Measurements from ENCODE around the gene PADI4. TPM values are rescaled to one million over a fixed set of nuclear protein-coding genes. Genes with fewer than 3 reads are reported as not detected.

PADI4 gene
- total RNA-seq, 1 experiment from 2014 or later: not detected

DNA sequence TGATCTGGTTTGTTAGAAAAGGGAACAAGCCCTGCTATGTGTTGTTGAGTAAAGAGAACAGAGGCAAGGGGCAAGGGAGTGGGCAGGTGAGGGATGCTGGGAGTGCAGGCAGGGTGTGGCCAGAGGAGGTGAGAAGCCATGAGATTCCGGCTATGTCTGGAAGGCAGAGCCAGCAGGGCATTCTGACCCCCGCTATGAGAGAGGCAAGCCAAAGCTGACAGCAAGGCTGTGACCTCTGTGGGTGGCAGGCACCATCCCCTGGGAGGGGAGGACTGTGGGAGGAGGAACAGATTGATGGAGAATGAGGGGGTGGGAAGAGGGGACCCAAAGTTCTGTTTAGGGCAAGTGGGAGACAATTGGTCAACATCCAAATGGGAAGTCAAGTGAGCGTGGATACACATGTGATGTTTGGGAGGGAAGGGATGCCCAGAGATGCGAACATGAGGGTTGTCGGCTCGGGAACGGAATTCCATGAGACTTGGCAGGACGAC is 44.5 kb downstream of the PADI4 start:
- no peak overlapping the region for H3K4me3 ChIP-seq (ENCODE audit: low read depth in 2 of 2, low read length in 2 of 2)
- ChIA-PET CTCF (no interaction called here), POLR2A (no interaction called here)
- H3K27ac ChIP-seq (ENCODE audit: low read length): no peak overlapping the region
- no peaks in the 10 kb centered on the region for H3K27me3 ChIP-seq (ENCODE audit: control insufficient read depth, insufficient read depth, low read length)
- no TSS peak for BruUV-seq (replicated peaks)
- TF ChIP-seq POLR2AphosphoS5 (IDR thresholded peaks at IDR 0.05; ENCODE audit: low read depth, low read length): no peak
- TF ChIP-seq, protein P1, sequence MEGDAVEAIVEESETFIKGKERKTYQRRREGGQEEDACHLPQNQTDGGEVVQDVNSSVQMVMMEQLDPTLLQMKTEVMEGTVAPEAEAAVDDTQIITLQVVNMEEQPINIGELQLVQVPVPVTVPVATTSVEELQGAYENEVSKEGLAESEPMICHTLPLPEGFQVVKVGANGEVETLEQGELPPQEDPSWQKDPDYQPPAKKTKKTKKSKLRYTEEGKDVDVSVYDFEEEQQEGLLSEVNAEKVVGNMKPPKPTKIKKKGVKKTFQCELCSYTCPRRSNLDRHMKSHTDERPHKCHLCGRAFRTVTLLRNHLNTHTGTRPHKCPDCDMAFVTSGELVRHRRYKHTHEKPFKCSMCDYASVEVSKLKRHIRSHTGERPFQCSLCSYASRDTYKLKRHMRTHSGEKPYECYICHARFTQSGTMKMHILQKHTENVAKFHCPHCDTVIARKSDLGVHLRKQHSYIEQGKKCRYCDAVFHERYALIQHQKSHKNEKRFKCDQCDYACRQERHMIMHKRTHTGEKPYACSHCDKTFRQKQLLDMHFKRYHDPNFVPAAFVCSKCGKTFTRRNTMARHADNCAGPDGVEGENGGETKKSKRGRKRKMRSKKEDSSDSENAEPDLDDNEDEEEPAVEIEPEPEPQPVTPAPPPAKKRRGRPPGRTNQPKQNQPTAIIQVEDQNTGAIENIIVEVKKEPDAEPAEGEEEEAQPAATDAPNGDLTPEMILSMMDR (IDR thresholded peaks at IDR 0.05): no peak
- no peak for TF ChIP-seq SIN3A (IDR thresholded peaks at IDR 0.05; ENCODE audit: borderline replicate concordance, insufficient read depth, low read depth, low read length)
- TF ChIP-seq TCF7L2 (IDR thresholded peaks at IDR 0.05; ENCODE audit: low read depth, low read length): no peak
- TF ChIP-seq, protein P2, sequence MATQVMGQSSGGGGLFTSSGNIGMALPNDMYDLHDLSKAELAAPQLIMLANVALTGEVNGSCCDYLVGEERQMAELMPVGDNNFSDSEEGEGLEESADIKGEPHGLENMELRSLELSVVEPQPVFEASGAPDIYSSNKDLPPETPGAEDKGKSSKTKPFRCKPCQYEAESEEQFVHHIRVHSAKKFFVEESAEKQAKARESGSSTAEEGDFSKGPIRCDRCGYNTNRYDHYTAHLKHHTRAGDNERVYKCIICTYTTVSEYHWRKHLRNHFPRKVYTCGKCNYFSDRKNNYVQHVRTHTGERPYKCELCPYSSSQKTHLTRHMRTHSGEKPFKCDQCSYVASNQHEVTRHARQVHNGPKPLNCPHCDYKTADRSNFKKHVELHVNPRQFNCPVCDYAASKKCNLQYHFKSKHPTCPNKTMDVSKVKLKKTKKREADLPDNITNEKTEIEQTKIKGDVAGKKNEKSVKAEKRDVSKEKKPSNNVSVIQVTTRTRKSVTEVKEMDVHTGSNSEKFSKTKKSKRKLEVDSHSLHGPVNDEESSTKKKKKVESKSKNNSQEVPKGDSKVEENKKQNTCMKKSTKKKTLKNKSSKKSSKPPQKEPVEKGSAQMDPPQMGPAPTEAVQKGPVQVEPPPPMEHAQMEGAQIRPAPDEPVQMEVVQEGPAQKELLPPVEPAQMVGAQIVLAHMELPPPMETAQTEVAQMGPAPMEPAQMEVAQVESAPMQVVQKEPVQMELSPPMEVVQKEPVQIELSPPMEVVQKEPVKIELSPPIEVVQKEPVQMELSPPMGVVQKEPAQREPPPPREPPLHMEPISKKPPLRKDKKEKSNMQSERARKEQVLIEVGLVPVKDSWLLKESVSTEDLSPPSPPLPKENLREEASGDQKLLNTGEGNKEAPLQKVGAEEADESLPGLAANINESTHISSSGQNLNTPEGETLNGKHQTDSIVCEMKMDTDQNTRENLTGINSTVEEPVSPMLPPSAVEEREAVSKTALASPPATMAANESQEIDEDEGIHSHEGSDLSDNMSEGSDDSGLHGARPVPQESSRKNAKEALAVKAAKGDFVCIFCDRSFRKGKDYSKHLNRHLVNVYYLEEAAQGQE (IDR thresholded peaks at IDR 0.05; ENCODE audit: insufficient read depth in 1 of 2, low read depth in 2 of 2, low read length in 1 of 2): no peak
- no peak for DNase-seq (ENCODE audit: low read depth, low spot score)
- ATAC-seq: no peak
- intact Hi-C loops (cut with micrococcal nuclease; ENCODE audit: unreplicated experiment) (no loop called here), in situ Hi-C loops (cut with HindIII; ENCODE audit: low pct_unique_long_range_greater_than_20kb, low sequenced_read_pairs) (no loop called here)
- H3K4me1 ChIP-seq (ENCODE audit: control insufficient read depth, insufficient read depth, low read length): peaks cover 8% of the 10 kb centered on the region
- H3K36me3 ChIP-seq (ENCODE audit: control insufficient read depth, insufficient read depth, low read length): no peaks in the 10 kb centered on the region; the same call in 1 of the 2 replicates
- H3K9me3 ChIP-seq (ENCODE audit: control insufficient read depth, insufficient read depth, low read depth, low read length): no peaks in the 10 kb centered on the region

DNA sequence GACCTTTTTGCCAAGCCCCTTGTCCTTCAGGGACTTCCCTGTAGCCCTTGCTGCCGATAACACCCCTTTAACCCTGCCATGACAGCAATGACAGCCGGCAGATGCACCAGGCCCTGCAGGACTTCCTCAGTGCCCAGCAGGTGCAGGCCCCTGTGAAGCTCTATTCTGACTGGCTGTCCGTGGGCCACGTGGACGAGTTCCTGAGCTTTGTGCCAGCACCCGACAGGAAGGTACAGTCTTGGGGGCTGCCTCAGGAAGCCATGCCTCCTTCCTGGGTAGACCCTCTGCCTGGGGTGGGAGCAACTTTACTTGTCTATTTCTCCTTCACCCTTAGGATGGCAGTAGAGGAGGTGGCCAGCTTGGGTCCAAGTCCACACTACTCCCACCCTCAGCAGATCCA is 47.9 kb downstream of the PADI4 start:
- ChIA-PET POLR2A (no interaction called here), CTCF (no interaction called here)
- Histone ChIP-seq H3K4me1 (ENCODE audit: control insufficient read depth, insufficient read depth, low read length) (no peaks in the 10 kb centered on the region), H3K27me3 (ENCODE audit: control insufficient read depth, insufficient read depth, low read length) (no peaks in the 10 kb centered on the region), H3K9me3 (ENCODE audit: control insufficient read depth, insufficient read depth, low read depth, low read length) (no peaks in the 10 kb centered on the region), H3K36me3 (ENCODE audit: control insufficient read depth, insufficient read depth, low read length) (no peaks in the 10 kb centered on the region), H3K4me3 (ENCODE audit: low read depth in 2 of 2, low read length in 2 of 2) (no peak overlapping the region), H3K27ac (ENCODE audit: low read length) (no peak overlapping the region)
- no peak for TF ChIP-seq SIN3A (IDR thresholded peaks at IDR 0.05; ENCODE audit: borderline replicate concordance, insufficient read depth, low read depth, low read length)
- intact Hi-C loops (cut with micrococcal nuclease; ENCODE audit: unreplicated experiment) (no loop called here), in situ Hi-C loops (cut with HindIII; ENCODE audit: low pct_unique_long_range_greater_than_20kb, low sequenced_read_pairs) (no loop called here)
- no peak; the same call in 1 of the 2 replicates for ATAC-seq
- BruUV-seq (replicated peaks): no TSS peak
- DNase-seq (ENCODE audit: low read depth, low spot score): no peak

DNA sequence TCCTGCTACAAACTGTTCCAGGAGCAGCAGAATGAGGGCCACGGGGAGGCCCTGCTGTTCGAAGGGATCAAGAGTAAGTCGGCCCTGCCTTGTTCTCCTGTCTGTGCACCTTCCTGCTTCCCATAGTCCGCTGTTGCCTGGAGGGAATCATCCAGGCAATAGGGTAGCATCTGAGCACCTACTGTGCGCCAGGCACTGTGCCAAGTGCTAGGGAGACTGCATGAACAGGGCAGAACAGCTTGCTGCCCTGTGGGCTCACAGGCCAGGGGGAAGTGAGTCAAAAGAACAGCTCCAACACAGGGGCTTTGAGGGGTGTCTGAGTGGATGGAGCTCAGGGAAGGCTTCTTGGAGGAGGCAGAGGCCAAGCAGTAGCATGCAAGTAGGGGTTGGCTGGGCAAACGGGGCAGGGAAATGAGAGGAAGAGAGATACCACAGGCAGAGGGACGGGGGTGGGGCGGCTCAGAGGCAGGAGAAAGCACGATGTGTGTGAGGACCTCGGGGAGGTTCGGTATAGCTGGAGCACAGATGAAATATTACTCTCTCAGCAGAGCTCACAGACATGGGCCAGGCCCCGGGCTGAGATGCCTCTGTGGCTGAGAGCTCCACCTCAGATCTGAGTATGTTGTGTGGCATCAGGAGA is 48.5 kb downstream of the PADI4 start:
- H3K4me3 ChIP-seq (ENCODE audit: low read depth in 2 of 2, low read length in 2 of 2): no peak overlapping the region
- intact Hi-C loops (cut with micrococcal nuclease; ENCODE audit: unreplicated experiment) (no loop called here), in situ Hi-C loops (cut with HindIII; ENCODE audit: low pct_unique_long_range_greater_than_20kb, low sequenced_read_pairs) (no loop called here)
- CTCF ChIA-PET: no interaction called here
- no peaks in the 10 kb centered on the region for H3K27me3 ChIP-seq (ENCODE audit: control insufficient read depth, insufficient read depth, low read length)
- no peak for DNase-seq (ENCODE audit: low read depth, low spot score)
- no peaks in the 10 kb centered on the region for H3K4me1 ChIP-seq (ENCODE audit: control insufficient read depth, insufficient read depth, low read length)
- TF ChIP-seq POLR2AphosphoS5 (IDR thresholded peaks at IDR 0.05; ENCODE audit: low read depth, low read length) (no peak), TCF7L2 (IDR thresholded peaks at IDR 0.05; ENCODE audit: low read depth, low read length) (no peak), SIN3A (IDR thresholded peaks at IDR 0.05; ENCODE audit: borderline replicate concordance, insufficient read depth, low read depth, low read length) (no peak)
- TF ChIP-seq, protein P1 (IDR thresholded peaks at IDR 0.05): no peak
- TF ChIP-seq, protein P2 (IDR thresholded peaks at IDR 0.05; ENCODE audit: insufficient read depth in 1 of 2, low read depth in 2 of 2, low read length in 1 of 2): no peak
- H3K27ac ChIP-seq (ENCODE audit: low read length): no peak overlapping the region
- H3K36me3 ChIP-seq (ENCODE audit: control insufficient read depth, insufficient read depth, low read length): no peaks in the 10 kb centered on the region
- POLR2A ChIA-PET: no interaction called here
- no TSS peak for BruUV-seq (replicated peaks)
- no peak for ATAC-seq
- no peaks in the 10 kb centered on the region for H3K9me3 ChIP-seq (ENCODE audit: control insufficient read depth, insufficient read depth, low read depth, low read length)

Data from Panc1 (cell line).